CD4-positive, alpha-beta memory T cell (primary cell): Measurements from ENCODE around the gene GLYR1. TPM values are rescaled to one million over a fixed set of nuclear protein-coding genes. Genes with fewer than 3 reads are reported as not detected.
A peak's percentile ranks its signal among the peaks of the same experiment; 100 is the strongest.

Experiments
- CTCF ChIA-PET: fragments of 350-600 bp; sonication (Branson Sonifier 250); formaldehyde crosslinking; loops from one replicate; lab custom pipeline; 2021; ENCODE audit warnings: inconsistent platforms; ENCODE audit not compliant: partially characterized antibody; lab: Charles Lee
- POLR2A ChIA-PET: fragments of 350-600 bp; sonication (Branson Sonifier 250); formaldehyde crosslinking; loops from one replicate; lab custom pipeline; 2021; ENCODE audit not compliant: partially characterized antibody; lab: Charles Lee
- DNase-seq, 5 donors: peaks; one replicate each; pipeline versions ENCODE4 v3.0.0 to v3.0.0-alpha.2; 2020 to 2022; ENCODE audit warnings: mixed read lengths in 1 of 5
- H3K27ac ChIP-seq: one replicate; pipeline ENCODE4 v1.7.0; 2013; ENCODE audit warnings: low read depth, low read length
- H3K27me3 ChIP-seq: 2 replicates; pipeline ENCODE4 v1.7.0; 2013; ENCODE audit warnings: mild to moderate bottlenecking, low read length, moderate library complexity; ENCODE audit not compliant: insufficient read depth
- H3K36me3 ChIP-seq: 2 replicates; pipeline ENCODE4 v1.7.0; 2013; ENCODE audit warnings: mild to moderate bottlenecking, low read length, moderate library complexity; ENCODE audit not compliant: insufficient read depth
- H3K4me1 ChIP-seq: 2 replicates; pipeline ENCODE4 v1.7.0; 2013; ENCODE audit warnings: mild to moderate bottlenecking, low read length, moderate library complexity; ENCODE audit not compliant: insufficient read depth
- H3K4me3 ChIP-seq, 2 donors: one replicate each; pipeline ENCODE4 v1.7.0; 2013; ENCODE audit warnings: low read length in 2 of 2, mild to moderate bottlenecking in 1 of 2
- H3K9me3 ChIP-seq, 2 donors: one replicate each; pipeline ENCODE4 v1.7.0; 2013; ENCODE audit warnings: low read length in 2 of 2, control low read depth in 1 of 2; ENCODE audit not compliant: control insufficient read depth in 1 of 2
- H3K27ac Mint-ChIP-seq, 7 donors: one replicate each; pipeline ENCODE4 v1.8.0; 2020 to 2021; ENCODE audit warnings: mixed read lengths in 7 of 7, mild to moderate bottlenecking in 6 of 7, inconsistent platforms in 3 of 7, moderate library complexity in 3 of 7
- H3K27me3 Mint-ChIP-seq, 2 donors: one replicate each; pipeline ENCODE4 v1.8.0; 2020 to 2021; ENCODE audit warnings: mixed read lengths in 2 of 2
- H3K36me3 Mint-ChIP-seq, 2 donors: one replicate each; pipeline ENCODE4 v1.8.0; 2020 to 2021; ENCODE audit warnings: mixed read lengths in 2 of 2, inconsistent platforms in 1 of 2, mild to moderate bottlenecking in 1 of 2
- H3K4me1 Mint-ChIP-seq, 4 donors: one replicate each; pipeline ENCODE4 v1.8.0; 2020 to 2021; ENCODE audit warnings: mixed read lengths in 4 of 4, mild to moderate bottlenecking in 1 of 4
- H3K4me3 Mint-ChIP-seq, 8 donors: one replicate each; pipeline ENCODE4 v1.8.0; 2020 to 2021; ENCODE audit warnings: mixed read lengths in 8 of 8, mild to moderate bottlenecking in 7 of 8, moderate library complexity in 6 of 8, inconsistent platforms in 3 of 8
- H3K9me3 Mint-ChIP-seq, 8 donors: one replicate each; pipeline ENCODE4 v1.8.0; 2020 to 2021; ENCODE audit warnings: mixed read lengths in 8 of 8, mild to moderate bottlenecking in 5 of 8, inconsistent platforms in 3 of 8, moderate library complexity in 1 of 8
- intact Hi-C: fragments of 100-400 bp; cut with micrococcal nuclease; formaldehyde crosslinking; loops from one replicate; pipeline ENCODE4 v1.15.1; 2023
- polyA plus RNA-seq, 2 donors: library from polyadenylated mRNA; unstranded; fragments of 300-500 nt; fragmentation: Illumina TruSeq; gene quantifications; one replicate each; pipeline ENCODE4 v1.2.3, GENCODE V29; 2021
- total RNA-seq, 2 experiments: library from RNA; stranded (reverse); gene quantifications; one replicate each; pipeline ENCODE4 v1.2.3, GENCODE V29; 2021

The GLYR1 gene
- total and polyA plus RNA-seq, 4 experiments from 2014 or later: 22.8 to 121 (median 81.0) TPM

GRCh38 chr16:4833584-4833983, 13.5 kb downstream of the GLYR1 start:
- H3K27me3 ChIP-seq: no peaks in the 10 kb centered on the region
- Mint-ChIP-seq H3K9me3 (no peaks in the 10 kb centered on the region), H3K4me1 (peaks cover 1 to 21% (median 9%) of the 10 kb centered on the region in 4 donors), H3K36me3 (peaks cover 39 to 70% of the 10 kb centered on the region in 2 donors), H3K27ac (peak overlapping the region in 3 of 7 donors; percentile 23 to 43 (median 27)), H3K27me3 (no peaks in the 10 kb centered on the region), H3K4me3 (no peak overlapping the region)
- H3K27ac ChIP-seq: no peak overlapping the region
- intact Hi-C loops: no loop called here
- peaks cover 11% of the 10 kb centered on the region for H3K4me1 ChIP-seq
- H3K36me3 ChIP-seq: peaks cover 65% of the 10 kb centered on the region
- ChIA-PET CTCF (no interaction called here), POLR2A (no interaction called here)
- no peak for DNase-seq
- H3K9me3 ChIP-seq: no peaks in the 10 kb centered on the region
- no peak overlapping the region for H3K4me3 ChIP-seq

GRCh38 chr16:4832698-4833343, 14.3 kb downstream of the GLYR1 start:
- no peak for DNase-seq
- POLR2A ChIA-PET: no interaction called here

GRCh38 chr16:4831616-4832015, 15.5 kb downstream of the GLYR1 start:
- H3K4me3 Mint-ChIP-seq: no peak overlapping the region
- Histone ChIP-seq H3K4me3 (no peak overlapping the region), H3K9me3 (no peaks in the 10 kb centered on the region), H3K36me3 (peaks cover 64% of the 10 kb centered on the region), H3K4me1 (peaks cover 11% of the 10 kb centered on the region), H3K27me3 (no peaks in the 10 kb centered on the region), H3K27ac (no peak overlapping the region)
- no peak overlapping the region for H3K27ac Mint-ChIP-seq
- POLR2A ChIA-PET: no interaction called here
- intact Hi-C loops: no loop called here
- no peaks in the 10 kb centered on the region for H3K27me3 Mint-ChIP-seq
- H3K9me3 Mint-ChIP-seq: no peaks in the 10 kb centered on the region
- H3K36me3 Mint-ChIP-seq: peaks cover 38 to 67% of the 10 kb centered on the region in 2 donors
- no peak for DNase-seq
- CTCF ChIA-PET: no interaction called here
- H3K4me1 Mint-ChIP-seq: peaks cover 1 to 21% (median 6%) of the 10 kb centered on the region in 4 donors

More at GRCh38 chr16:4832698-4833343, 14.3 kb downstream of the GLYR1 start:
- CTCF ChIA-PET: no interaction called here
- intact Hi-C loops: no loop called here
- Histone ChIP-seq H3K36me3 (peaks cover 65% of the 10 kb centered on the region), H3K27me3 (no peaks in the 10 kb centered on the region), H3K9me3 (no peaks in the 10 kb centered on the region), H3K27ac (no peak overlapping the region), H3K4me3 (no peak overlapping the region), H3K4me1 (peaks cover 11% of the 10 kb centered on the region)
- Mint-ChIP-seq H3K36me3 (peaks cover 39 to 68% of the 10 kb centered on the region in 2 donors), H3K4me3 (no peak overlapping the region), H3K27ac (peak overlapping the region in 3 of 7 donors; percentile 27 to 80 (median 43)), H3K4me1 (peaks cover 1 to 21% (median 9%) of the 10 kb centered on the region in 4 donors), H3K27me3 (no peaks in the 10 kb centered on the region), H3K9me3 (no peaks in the 10 kb centered on the region)

- H3K4me1 Mint-ChIP-seq: peaks cover 1 to 21% (median 5%) of the 10 kb centered on the region in 4 donors
- no peak overlapping the region for H3K4me3 ChIP-seq
- no peaks in the 10 kb centered on the region for H3K9me3 ChIP-seq
- peaks cover 11% of the 10 kb centered on the region for H3K4me1 ChIP-seq
- peaks cover 38 to 69% of the 10 kb centered on the region in 2 donors for H3K36me3 Mint-ChIP-seq
- H3K27ac Mint-ChIP-seq: peak overlapping the region in 1 of 7 donors; percentile 68
- H3K36me3 ChIP-seq: peaks cover 66% of the 10 kb centered on the region
- intact Hi-C loops: no loop called here
- DNase-seq: no peak
- ChIA-PET POLR2A (no interaction called here), CTCF (interaction anchor here (0.6 kb wide), 1 partner anchor 58 kb away, joined by 3 read pairs; no protein-coding TSS in a partner anchor)
- H3K9me3 Mint-ChIP-seq: no peaks in the 10 kb centered on the region
- H3K4me3 Mint-ChIP-seq: no peak overlapping the region
- no peaks in the 10 kb centered on the region for H3K27me3 ChIP-seq
- H3K27ac ChIP-seq: no peak overlapping the region
- no peaks in the 10 kb centered on the region for H3K27me3 Mint-ChIP-seq
Measured at GRCh38 chr16:4830408-4830807, 16.7 kb downstream of the GLYR1 start.

- Mint-ChIP-seq H3K27me3 (no peaks in the 10 kb centered on the region), H3K4me1 (peaks cover 1 to 12% (median 7%) of the 10 kb centered on the region in 4 donors), H3K9me3 (no peaks in the 10 kb centered on the region), H3K27ac (peak overlapping the region in 2 of 7 donors; percentile 8 to 84), H3K4me3 (no peak overlapping the region), H3K36me3 (peaks cover 49 to 77% of the 10 kb centered on the region in 2 donors)
- Histone ChIP-seq H3K27ac (no peak overlapping the region), H3K4me1 (peaks cover 8% of the 10 kb centered on the region), H3K4me3 (no peak overlapping the region), H3K27me3 (no peaks in the 10 kb centered on the region), H3K9me3 (no peaks in the 10 kb centered on the region), H3K36me3 (peaks cover 75% of the 10 kb centered on the region)
- no peak for DNase-seq
- CTCF ChIA-PET: no interaction called here
- intact Hi-C loops: no loop called here
- POLR2A ChIA-PET: interaction anchor here (0.9 kb wide), 1 partner anchor 10 kb away, joined by 3 read pairs; no protein-coding TSS in a partner anchor
Measured at GRCh38 chr16:4828567-4829321, 18.3 kb downstream of the GLYR1 start.

- peak overlapping the region in 2 of 7 donors; percentile 13 to 36 for H3K27ac Mint-ChIP-seq
- intact Hi-C loops: no loop called here
- CTCF ChIA-PET: no interaction called here
Measured at GRCh38 chr16:4826980-4827379, 20.1 kb downstream of the GLYR1 start.

GRCh38 chr16:4826526-4826925, 20.6 kb downstream of the GLYR1 start:
- peaks cover 0 to 10% (median 0%) of the 10 kb centered on the region in 4 donors for H3K4me1 Mint-ChIP-seq
- no peak overlapping the region for H3K27ac ChIP-seq
- H3K27me3 Mint-ChIP-seq: no peaks in the 10 kb centered on the region

More at GRCh38 chr16:4826980-4827379, 20.1 kb downstream of the GLYR1 start:
- Mint-ChIP-seq H3K9me3 (no peaks in the 10 kb centered on the region), H3K4me1 (peaks cover 0 to 10% (median 0%) of the 10 kb centered on the region in 4 donors), H3K27me3 (no peaks in the 10 kb centered on the region), H3K4me3 (no peak overlapping the region), H3K36me3 (peaks cover 46 to 76% of the 10 kb centered on the region in 2 donors)
- POLR2A ChIA-PET: interaction anchor here (1.3 kb wide), 1 partner anchor 25 kb away, joined by 3 read pairs; the partner anchor contains the start of gene ROGDI
- DNase-seq: no peak
- H3K4me1 ChIP-seq: no peaks in the 10 kb centered on the region
- H3K27me3 ChIP-seq: no peaks in the 10 kb centered on the region
- H3K36me3 ChIP-seq: peaks cover 76% of the 10 kb centered on the region
- no peak overlapping the region for H3K4me3 ChIP-seq
- H3K27ac ChIP-seq: no peak overlapping the region
- no peaks in the 10 kb centered on the region for H3K9me3 ChIP-seq

More at GRCh38 chr16:4826526-4826925, 20.6 kb downstream of the GLYR1 start:
- H3K36me3 ChIP-seq: peaks cover 76% of the 10 kb centered on the region
- no peaks in the 10 kb centered on the region for H3K9me3 ChIP-seq
- H3K4me1 ChIP-seq: no peaks in the 10 kb centered on the region
- ChIA-PET CTCF (no interaction called here), POLR2A (interaction anchor here (1.3 kb wide), 1 partner anchor 24 kb away, joined by 3 read pairs; the partner anchor contains the start of gene ROGDI)
- intact Hi-C loops: no loop called here
- Mint-ChIP-seq H3K9me3 (no peaks in the 10 kb centered on the region), H3K4me3 (no peak overlapping the region), H3K36me3 (peaks cover 44 to 77% of the 10 kb centered on the region in 2 donors), H3K27ac (peak overlapping the region in 1 of 7 donors; percentile 47)
- no peak overlapping the region for H3K4me3 ChIP-seq
- DNase-seq: no peak
- no peaks in the 10 kb centered on the region for H3K27me3 ChIP-seq
